ENCODE data around the gene CFHR2.
"Not testable (repeated sequence)": the region's sequence is repeated elsewhere in the genome, so short reads cannot be mapped to it uniquely, and the experiment has no call there.

The CFHR2 gene

DNA sequence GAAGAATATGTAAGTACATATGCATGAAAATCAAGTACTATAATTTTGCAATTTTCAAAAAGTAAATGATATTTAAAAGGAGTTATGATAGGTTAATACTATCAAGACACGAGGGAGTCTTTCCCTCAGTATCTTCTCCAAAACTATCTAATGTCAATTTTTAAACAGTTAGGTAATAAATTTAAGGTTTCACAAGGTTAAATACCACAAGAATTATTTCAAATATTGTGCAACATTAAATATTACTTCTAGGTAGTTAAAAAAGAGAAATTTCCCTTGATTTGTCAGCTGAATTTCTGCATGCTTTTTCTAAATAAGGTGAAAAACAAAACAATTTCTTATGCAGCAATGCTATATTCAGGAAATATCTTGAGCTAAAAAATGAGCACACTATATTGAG, 37.3 kb downstream of the CFHR2 start (continued):
- TF ChIP-seq ZNF558 (tag by site-specific recombination; IDR thresholded peaks at IDR 0.05) (no peak), ZNF16 (tag by site-specific recombination; IDR thresholded peaks at IDR 0.05; ENCODE audit: low read depth) (no peak), ZFP3 (tag by site-specific recombination; IDR thresholded peaks at IDR 0.05; ENCODE audit: low read depth) (no peak), ZNF140 (tag by site-specific recombination; IDR thresholded peaks at IDR 0.05) (no peak)

DNA sequence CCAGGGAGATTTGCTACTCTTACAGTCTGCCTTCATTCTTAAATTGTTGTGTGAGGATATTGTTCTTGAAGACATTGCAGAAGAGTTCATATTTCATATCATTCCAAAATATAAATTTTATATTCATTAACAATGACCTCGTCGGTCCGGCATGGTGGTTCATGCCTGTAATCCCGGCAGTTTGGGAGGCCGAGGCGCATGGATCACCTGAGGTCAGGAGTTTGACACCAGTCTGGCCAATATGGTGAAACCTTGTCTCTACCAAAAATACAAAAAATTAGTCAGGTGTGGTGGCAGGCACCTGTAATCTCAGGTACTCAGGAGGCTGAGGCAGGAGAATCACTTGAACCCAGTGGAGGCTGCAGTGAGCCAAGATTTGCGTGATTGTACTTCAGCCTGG, 38.7 kb downstream of the CFHR2 start:
- CTCF ChIA-PET; POLR2A ChIA-PET; H3K4me1 ChIP-seq (ENCODE audit: control insufficient read depth, insufficient read depth, low read length); H3K36me3 ChIP-seq (ENCODE audit: control insufficient read depth in 2 of 2, insufficient read depth in 1 of 2, low read length in 2 of 2); H3K9me3 ChIP-seq (ENCODE audit: control insufficient read depth, insufficient read depth, low read depth, low read length); H3K27ac ChIP-seq (ENCODE audit: extremely low read depth, low read depth, low read length); H3K4me3 ChIP-seq (ENCODE audit: low read depth, low read length): not testable (repeated sequence)

DNA sequence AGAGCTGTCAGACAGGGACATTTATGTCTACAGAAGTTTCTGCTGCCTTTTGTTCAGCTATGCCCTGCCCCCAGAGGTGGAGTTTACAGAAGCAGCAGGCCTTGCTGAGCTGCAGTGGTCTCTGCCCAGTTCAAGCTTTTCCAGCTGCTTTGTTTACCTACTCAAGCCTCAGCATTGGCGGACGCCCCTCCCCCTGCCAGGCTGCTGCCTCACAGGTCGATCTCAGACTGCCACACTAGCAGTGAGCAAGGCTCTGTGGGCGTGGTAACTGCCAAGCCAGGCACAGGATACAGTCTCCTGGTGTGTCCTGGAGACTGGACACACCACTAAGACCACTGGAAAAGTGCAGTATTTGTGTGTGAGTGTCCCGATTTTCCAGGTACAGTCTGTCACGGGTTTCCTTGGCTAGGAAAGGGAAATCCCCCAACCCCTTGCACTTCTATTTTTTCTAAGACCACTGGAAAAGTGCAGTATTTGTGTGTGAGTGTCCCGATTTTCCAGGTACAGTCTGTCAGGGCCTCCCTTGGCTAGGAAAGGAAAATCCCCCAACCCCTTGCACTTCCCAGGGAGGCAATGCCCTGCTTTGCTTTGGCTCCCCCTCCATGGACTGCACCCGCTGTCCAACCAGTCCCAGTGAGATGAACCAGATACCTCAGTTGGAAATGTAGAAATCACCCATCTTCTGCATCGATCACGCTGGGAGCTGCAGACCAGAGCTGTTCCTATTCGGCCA, 48.5 kb downstream of the CFHR2 start:
- H3K27ac ChIP-seq (ENCODE audit: extremely low read depth, low read depth, low read length); POLR2A ChIA-PET; H3K36me3 ChIP-seq (ENCODE audit: control insufficient read depth in 2 of 2, insufficient read depth in 1 of 2, low read length in 2 of 2); CTCF ChIA-PET; H3K9me3 ChIP-seq (ENCODE audit: control insufficient read depth, insufficient read depth, low read depth, low read length); H3K4me1 ChIP-seq (ENCODE audit: control insufficient read depth, insufficient read depth, low read length); H3K4me3 ChIP-seq (ENCODE audit: low read depth, low read length): not testable (repeated sequence)
- TF ChIP-seq GLIS1 (tag by site-specific recombination; IDR thresholded peaks at IDR 0.05), result peak; percentile 34
- peak; percentile 57 for TF ChIP-seq ZIC2 (tag by site-specific recombination; IDR thresholded peaks at IDR 0.05)
- peak; percentile 82 for TF ChIP-seq ZBTB17 (tag by site-specific recombination; IDR thresholded peaks at IDR 0.05)
- TF ChIP-seq ZBTB48 (tag by site-specific recombination; IDR thresholded peaks at IDR 0.05), result 0 out of 2 replicates have a peak, but pooled peaks have one; percentile 51

DNA sequence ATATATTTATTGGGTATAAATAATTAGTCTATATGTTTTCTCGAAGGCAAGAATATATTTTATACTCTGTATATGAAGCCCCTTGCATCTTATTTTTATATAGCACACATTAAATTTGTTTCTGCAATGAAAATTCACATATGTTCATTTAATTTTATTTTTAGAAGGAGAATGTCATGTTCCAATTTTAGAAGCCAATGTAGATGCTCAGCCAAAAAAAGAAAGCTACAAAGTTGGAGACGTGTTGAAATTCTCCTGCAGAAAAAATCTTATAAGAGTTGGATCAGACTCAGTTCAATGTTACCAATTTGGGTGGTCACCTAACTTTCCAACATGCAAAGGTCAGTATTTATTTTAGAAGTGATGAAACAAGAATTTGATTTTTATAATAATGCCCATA, 50.4 kb downstream of the CFHR2 start:
- Histone ChIP-seq H3K4me3 (ENCODE audit: low read depth, low read length) (no peak overlapping the region), H3K27ac (ENCODE audit: extremely low read depth, low read depth, low read length) (no peak overlapping the region), H3K9me3 (ENCODE audit: control insufficient read depth, insufficient read depth, low read depth, low read length) (no peaks in the 10 kb centered on the region), H3K4me1 (ENCODE audit: control insufficient read depth, insufficient read depth, low read length) (no peaks in the 10 kb centered on the region), H3K36me3 (ENCODE audit: control insufficient read depth in 2 of 2, insufficient read depth in 1 of 2, low read length in 2 of 2) (no peaks in the 10 kb centered on the region)
- CTCF ChIA-PET, result no interaction called here
- POLR2A ChIA-PET, result no interaction called here
- no peak for TF ChIP-seq PRDM1 (tag by site-specific recombination; IDR thresholded peaks at IDR 0.05)
- TF ChIP-seq, protein P1, sequence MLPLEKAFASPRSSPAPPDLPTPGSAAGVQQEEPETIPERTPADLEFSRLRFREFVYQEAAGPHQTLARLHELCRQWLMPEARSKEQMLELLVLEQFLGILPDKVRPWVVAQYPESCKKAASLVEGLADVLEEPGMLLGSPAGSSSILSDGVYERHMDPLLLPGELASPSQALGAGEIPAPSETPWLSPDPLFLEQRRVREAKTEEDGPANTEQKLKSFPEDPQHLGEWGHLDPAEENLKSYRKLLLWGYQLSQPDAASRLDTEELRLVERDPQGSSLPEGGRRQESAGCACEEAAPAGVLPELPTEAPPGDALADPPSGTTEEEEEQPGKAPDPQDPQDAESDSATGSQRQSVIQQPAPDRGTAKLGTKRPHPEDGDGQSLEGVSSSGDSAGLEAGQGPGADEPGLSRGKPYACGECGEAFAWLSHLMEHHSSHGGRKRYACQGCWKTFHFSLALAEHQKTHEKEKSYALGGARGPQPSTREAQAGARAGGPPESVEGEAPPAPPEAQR (tag by site-specific recombination; IDR thresholded peaks at IDR 0.05), result no peak
- no peak for TF ChIP-seq ZBTB20 (tag by site-specific recombination; IDR thresholded peaks at IDR 0.05)
- TF ChIP-seq ZNF677 (tag by site-specific recombination; IDR thresholded peaks at IDR 0.05), result no peak
- TF ChIP-seq, protein P2, sequence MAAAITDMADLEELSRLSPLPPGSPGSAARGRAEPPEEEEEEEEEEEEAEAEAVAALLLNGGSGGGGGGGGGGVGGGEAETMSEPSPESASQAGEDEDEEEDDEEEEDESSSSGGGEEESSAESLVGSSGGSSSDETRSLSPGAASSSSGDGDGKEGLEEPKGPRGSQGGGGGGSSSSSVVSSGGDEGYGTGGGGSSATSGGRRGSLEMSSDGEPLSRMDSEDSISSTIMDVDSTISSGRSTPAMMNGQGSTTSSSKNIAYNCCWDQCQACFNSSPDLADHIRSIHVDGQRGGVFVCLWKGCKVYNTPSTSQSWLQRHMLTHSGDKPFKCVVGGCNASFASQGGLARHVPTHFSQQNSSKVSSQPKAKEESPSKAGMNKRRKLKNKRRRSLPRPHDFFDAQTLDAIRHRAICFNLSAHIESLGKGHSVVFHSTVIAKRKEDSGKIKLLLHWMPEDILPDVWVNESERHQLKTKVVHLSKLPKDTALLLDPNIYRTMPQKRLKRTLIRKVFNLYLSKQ (tag by site-specific recombination; IDR thresholded peaks at IDR 0.05; ENCODE audit: borderline replicate concordance), result no peak
- TF ChIP-seq, protein P3, sequence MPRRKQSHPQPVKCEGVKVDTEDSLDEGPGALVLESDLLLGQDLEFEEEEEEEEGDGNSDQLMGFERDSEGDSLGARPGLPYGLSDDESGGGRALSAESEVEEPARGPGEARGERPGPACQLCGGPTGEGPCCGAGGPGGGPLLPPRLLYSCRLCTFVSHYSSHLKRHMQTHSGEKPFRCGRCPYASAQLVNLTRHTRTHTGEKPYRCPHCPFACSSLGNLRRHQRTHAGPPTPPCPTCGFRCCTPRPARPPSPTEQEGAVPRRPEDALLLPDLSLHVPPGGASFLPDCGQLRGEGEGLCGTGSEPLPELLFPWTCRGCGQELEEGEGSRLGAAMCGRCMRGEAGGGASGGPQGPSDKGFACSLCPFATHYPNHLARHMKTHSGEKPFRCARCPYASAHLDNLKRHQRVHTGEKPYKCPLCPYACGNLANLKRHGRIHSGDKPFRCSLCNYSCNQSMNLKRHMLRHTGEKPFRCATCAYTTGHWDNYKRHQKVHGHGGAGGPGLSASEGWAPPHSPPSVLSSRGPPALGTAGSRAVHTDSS (tag by site-specific recombination; IDR thresholded peaks at IDR 0.05), result no peak

Data from HEK293 (cell line).